SK-N-SH treated with all-trans-retinoic acid at 6 μM for 48 hours (cell line): ENCODE measurements around the gene SH2B3.

Experiments used
- CREB5 ChIP-seq: fragments of 250-450 bp; sonication (Bioruptor Pico); IDR thresholded peaks from 2 replicates; pipeline ENCODE4 v1.5.1; 2020; ENCODE audit warnings: low read depth, mild to moderate bottlenecking, moderate library complexity
- CSRNP3 ChIP-seq: fragments of 250-450 bp; sonication (Bioruptor Pico); IDR thresholded peaks from 2 replicates; pipeline ENCODE4 v1.5.1; 2021; ENCODE audit warnings: mild to moderate bottlenecking, moderate library complexity
- PATZ1 ChIP-seq: fragments of 250-450 bp; sonication (Bioruptor Pico); IDR thresholded peaks from 2 replicates; pipeline ENCODE4 v1.8.0; 2020; ENCODE audit warnings: mild to moderate bottlenecking, moderate library complexity, borderline replicate concordance
- PPARA ChIP-seq: fragments of 250-450 bp; sonication (Bioruptor Pico); IDR thresholded peaks from 2 replicates; pipeline ENCODE4 v1.5.0; 2020; ENCODE audit warnings: mild to moderate bottlenecking, borderline replicate concordance
- TCF4 ChIP-seq: fragments of 250-450 bp; sonication (Bioruptor Pico); IDR thresholded peaks from 2 replicates; pipeline ENCODE4 v1.8.0; 2021; ENCODE audit warnings: mild to moderate bottlenecking, moderate library complexity, borderline replicate concordance
- TSHZ2 ChIP-seq: fragments of 250-450 bp; sonication (Bioruptor Pico); IDR thresholded peaks from 2 replicates; pipeline ENCODE4 v1.5.0; 2020; ENCODE audit warnings: mild to moderate bottlenecking, moderate library complexity

GRCh38 chr12:111379942-111380554, 25.7 kb upstream of the SH2B3 start:
- no peak for TF ChIP-seq PPARA (CRISPR knock-in tag)
- no peak for TF ChIP-seq TCF4
- no peak for TF ChIP-seq CREB5 (CRISPR knock-in tag)
- TF ChIP-seq TSHZ2 = no peak
- TF ChIP-seq PATZ1 (CRISPR knock-in tag) = no peak
- TF ChIP-seq CSRNP3 (CRISPR knock-in tag) = no peak
